DND-41 (cell line): ENCODE measurements around the gene ZFP2.

ENCODE experiments used
- CTCF ChIP-seq: IDR thresholded peaks from 2 replicates; pipeline ENCODE4 v1.5.1; 2012; ENCODE audit warnings: borderline replicate concordance, low read length, moderate library complexity, mild to moderate bottlenecking; ENCODE audit not compliant: poor library complexity, severe bottlenecking; ENCODE audit errors: extremely low read depth
- EZH2 ChIP-seq: IDR thresholded peaks from 3 replicates; pipeline ENCODE4 v1.6.1; 2012; ENCODE audit warnings: borderline replicate concordance, low read depth, mild to moderate bottlenecking, moderate library complexity, low read length, inconsistent platforms; ENCODE audit not compliant: severe bottlenecking

- TF ChIP-seq CTCF (no peak), EZH2 (no peak)
Measured at GRCh38 chr5:178940569-178941360, 45.1 kb downstream of the ZFP2 start, which contains the start of gene ZNF454.
